Prostate gland (tissue), 2 donors: Measurements from ENCODE around the gene PARK7. TPM values are rescaled to one million over a fixed set of nuclear protein-coding genes. Genes with fewer than 3 reads are reported as not detected.

ENCODE experiments used
- DNase-seq: peaks from one replicate; pipeline ENCODE4 v3.0.0-alpha.2; 2019; ENCODE audit warnings: low spot score
- H3K27ac ChIP-seq, 2 donors: fragments of 200-600 bp; sonication (generic); 2 replicates each; pipeline ENCODE4 v1.5.1; 2017 to 2019
- H3K27me3 ChIP-seq: fragments of 200-600 bp; sonication (generic); replicated peaks from 2 replicates; pipeline ENCODE4 v1.5.1; 2019; ENCODE audit not compliant: insufficient read depth
- H3K36me3 ChIP-seq, 2 donors: fragments of 200-600 bp; sonication (generic); 1 replicate in 1 of 2; 2 replicates in 1 of 2; pipeline versions ENCODE4 v1.5.1 to v1.8.1; 2017 to 2019
- H3K4me1 ChIP-seq: fragments of 200-600 bp; sonication (generic); replicated peaks from 2 replicates; pipeline ENCODE4 v1.5.1; 2019
- H3K4me3 ChIP-seq, 2 donors: fragments of 200-600 bp; sonication (generic); 2 replicates each; pipeline ENCODE4 v1.5.1; 2017 to 2019
- H3K9me3 ChIP-seq: fragments of 200-600 bp; sonication (generic); 2 replicates; pipeline ENCODE4 v1.5.1; 2017
- CTCF ChIP-seq, 4 experiments: fragments of 200-600 bp in 2 of 4; fragments of 450-650 bp in 2 of 4; sonication (generic) in 2 of 4; IDR thresholded peaks; 1 replicate in 3 of 4; 2 replicates in 1 of 4; pipeline ENCODE4 v1.5.1; 2016 to 2019; ENCODE audit warnings: antibody characterized with exemption in 4 of 4, mild to moderate bottlenecking in 2 of 4, moderate library complexity in 2 of 4
- POLR2A ChIP-seq: fragments of 450-650 bp; IDR thresholded peaks from one replicate; pipeline ENCODE4 v1.6.1; 2016; ENCODE audit warnings: antibody characterized with exemption, mild to moderate bottlenecking
- POLR2AphosphoS5 ChIP-seq: sonication (generic); formaldehyde crosslinking; IDR thresholded peaks from one replicate; pipeline ENCODE4 v1.6.1; 2017; ENCODE audit warnings: antibody characterized with exemption
- WGBS: methylation state at CpG from one replicate; pipeline ENCODE4 v1.1.5; 2018; 5-methylcytosine and 5-hydroxymethylcytosine counted together
- intact Hi-C: fragments of 100-400 bp; cut with DNase I; formaldehyde crosslinking; loops from one replicate; pipeline ENCODE4 v1.14.2; 2022
- total RNA-seq, 2 donors: library from RNA; depleted of rRNA; stranded (reverse); fragments of >200 nt; gene quantifications; one replicate each; pipeline ENCODE4 v1.1.0, GENCODE V29; 2016

The PARK7 gene
- total RNA-seq, 2 donors from 2014 or later = 156 to 284 TPM

GRCh38 chr1:7928247-7928646 is 33.3 kb upstream of the PARK7 start:
- Histone ChIP-seq H3K9me3 (no peaks in the 10 kb centered on the region), H3K36me3 (no peaks in the 10 kb centered on the region), H3K27ac (no peak overlapping the region), H3K4me3 (no peak overlapping the region), H3K4me1 (no peaks in the 10 kb centered on the region), H3K27me3 (no peaks in the 10 kb centered on the region)
- intact Hi-C loops = no loop called here
- DNase-seq = no peak
- TF ChIP-seq CTCF (IDR thresholded peaks at IDR 0.05) = no peak
- TF ChIP-seq POLR2A = no peak
- TF ChIP-seq POLR2AphosphoS5 = no peak
- WGBS = 95% methylated on average over 4 of the region's 4 CpGs

GRCh38 chr1:7929637-7930036 is 31.9 kb upstream of the PARK7 start:
- no peaks in the 10 kb centered on the region for H3K27me3 ChIP-seq
- DNase-seq = no peak
- TF ChIP-seq POLR2A (no peak), POLR2AphosphoS5 (no peak), CTCF (IDR thresholded peaks at IDR 0.05) (no peak)

GRCh38 chr1:7930645-7931445 is 30.7 kb upstream of the PARK7 start:
- 76% methylated on average over 15 of the region's 15 CpGs for WGBS

More at GRCh38 chr1:7929637-7930036, 31.9 kb upstream of the PARK7 start:
- 39% methylated on average over 7 of the region's 7 CpGs for WGBS
- intact Hi-C loops = no loop called here
- no peaks in the 10 kb centered on the region for H3K36me3 ChIP-seq
- H3K9me3 ChIP-seq = no peaks in the 10 kb centered on the region
- H3K4me1 ChIP-seq = no peaks in the 10 kb centered on the region
- no peak overlapping the region for H3K27ac ChIP-seq
- no peak overlapping the region for H3K4me3 ChIP-seq

GRCh38 chr1:7931446-7931812 is 30.1 kb upstream of the PARK7 start:
- no peak overlapping the region for H3K27ac ChIP-seq
- WGBS = 30% methylated on average over 2 of the region's 2 CpGs
- no peaks in the 10 kb centered on the region for H3K36me3 ChIP-seq
- H3K4me1 ChIP-seq = no peaks in the 10 kb centered on the region
- no peak for TF ChIP-seq POLR2A
- no peak for TF ChIP-seq CTCF (IDR thresholded peaks at IDR 0.05)
- no peak for TF ChIP-seq POLR2AphosphoS5
- H3K9me3 ChIP-seq = no peaks in the 10 kb centered on the region
- no peak overlapping the region for H3K4me3 ChIP-seq
- no peaks in the 10 kb centered on the region for H3K27me3 ChIP-seq
- intact Hi-C loops = no loop called here
- DNase-seq = no peak

More at GRCh38 chr1:7930645-7931445, 30.7 kb upstream of the PARK7 start:
- H3K36me3 ChIP-seq = no peaks in the 10 kb centered on the region
- H3K4me1 ChIP-seq = no peaks in the 10 kb centered on the region
- H3K27me3 ChIP-seq = no peaks in the 10 kb centered on the region
- no peak for DNase-seq
- no peak overlapping the region for H3K27ac ChIP-seq
- TF ChIP-seq CTCF (IDR thresholded peaks at IDR 0.05) (no peak), POLR2A (no peak)
- intact Hi-C loops = no loop called here
- H3K4me3 ChIP-seq = no peak overlapping the region
- no peaks in the 10 kb centered on the region for H3K9me3 ChIP-seq

GRCh38 chr1:7932524-7933138 is 28.9 kb upstream of the PARK7 start:
- no peaks in the 10 kb centered on the region for H3K27me3 ChIP-seq
- no peak for TF ChIP-seq POLR2AphosphoS5
- TF ChIP-seq CTCF (IDR thresholded peaks at IDR 0.05) = no peak
- TF ChIP-seq POLR2A = no peak
- intact Hi-C loops = no loop called here
- H3K27ac ChIP-seq = no peak overlapping the region
- WGBS = 69% methylated on average over 15 of the region's 15 CpGs
- no peak overlapping the region for H3K4me3 ChIP-seq
- no peaks in the 10 kb centered on the region for H3K36me3 ChIP-seq
- no peaks in the 10 kb centered on the region for H3K4me1 ChIP-seq
- H3K9me3 ChIP-seq = no peaks in the 10 kb centered on the region
- DNase-seq = no peak
